ENCODE results near the gene ASH1L.

Gene ASH1L

DNA sequence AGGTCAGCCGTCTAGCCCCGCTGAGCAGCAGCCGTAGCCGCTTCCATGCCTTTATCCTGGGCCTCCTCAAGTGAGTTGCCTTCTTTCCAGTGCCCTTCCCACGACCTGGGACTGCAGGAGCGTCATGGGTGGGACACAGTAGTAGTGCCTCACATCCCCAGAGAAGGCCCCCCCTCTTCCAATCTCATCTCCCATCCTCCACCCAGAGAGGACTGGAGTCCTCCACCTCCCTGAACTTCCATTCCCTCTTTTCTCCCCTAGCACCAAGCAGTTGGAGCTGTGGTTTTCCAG is 237.1 kb downstream of the ASH1L start:
- no peak overlapping the region for H3K4me3 ChIP-seq (ENCODE audit: low read depth, low read length)
- no peak for DNase-seq (ENCODE audit: low read depth)

DNA sequence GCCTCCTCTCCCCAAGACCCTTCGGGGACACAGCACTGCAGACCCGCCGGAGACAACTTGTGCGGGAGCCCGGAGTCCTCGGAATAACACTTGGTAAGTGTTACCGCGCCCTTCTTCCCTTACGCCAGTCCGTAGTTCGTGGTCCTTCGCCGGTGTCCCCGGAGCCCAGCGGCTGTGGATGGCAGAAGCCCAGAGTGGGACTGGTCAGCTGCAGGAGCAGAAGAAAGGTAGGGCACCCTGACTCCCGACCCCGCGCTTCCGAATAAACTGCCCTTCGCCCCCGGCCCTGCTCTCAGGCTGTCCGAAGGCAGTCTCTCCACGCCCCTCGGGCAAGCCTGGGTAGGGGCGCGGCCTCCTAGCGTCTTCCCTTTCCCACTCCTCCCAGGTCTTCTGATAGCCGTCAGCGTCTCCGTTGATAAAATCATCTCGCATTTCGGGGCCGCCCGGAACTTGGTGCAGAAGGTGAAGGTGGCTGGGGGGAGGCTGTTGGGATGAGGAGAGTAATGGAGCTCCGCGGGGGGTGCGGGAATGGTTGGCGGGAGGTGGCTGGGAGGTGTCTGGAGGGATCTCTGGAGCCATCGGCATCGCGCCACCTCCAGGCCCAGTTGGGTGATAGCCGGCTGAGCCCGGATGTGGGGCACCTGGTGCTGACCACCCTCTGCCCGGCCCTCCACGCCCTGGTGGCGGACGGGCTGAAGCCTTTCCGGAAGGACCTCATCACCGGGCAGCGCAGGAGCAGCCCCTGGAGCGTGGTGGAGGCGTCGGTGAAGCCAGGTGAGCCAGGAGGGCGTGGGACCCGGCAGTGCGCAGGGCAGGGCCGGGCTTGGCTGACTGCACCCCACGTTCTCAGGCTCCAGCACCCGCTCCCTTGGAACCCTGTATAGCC is 237.6 kb downstream of the ASH1L start:
- H3K4me3 ChIP-seq (ENCODE audit: low read depth, low read length) = peak overlapping the region; percentile 78
- TF ChIP-seq POLR2A (IDR thresholded peaks at IDR 0.05; ENCODE audit: extremely low read depth, insufficient read length) = no peak
- TF ChIP-seq, protein P1, sequence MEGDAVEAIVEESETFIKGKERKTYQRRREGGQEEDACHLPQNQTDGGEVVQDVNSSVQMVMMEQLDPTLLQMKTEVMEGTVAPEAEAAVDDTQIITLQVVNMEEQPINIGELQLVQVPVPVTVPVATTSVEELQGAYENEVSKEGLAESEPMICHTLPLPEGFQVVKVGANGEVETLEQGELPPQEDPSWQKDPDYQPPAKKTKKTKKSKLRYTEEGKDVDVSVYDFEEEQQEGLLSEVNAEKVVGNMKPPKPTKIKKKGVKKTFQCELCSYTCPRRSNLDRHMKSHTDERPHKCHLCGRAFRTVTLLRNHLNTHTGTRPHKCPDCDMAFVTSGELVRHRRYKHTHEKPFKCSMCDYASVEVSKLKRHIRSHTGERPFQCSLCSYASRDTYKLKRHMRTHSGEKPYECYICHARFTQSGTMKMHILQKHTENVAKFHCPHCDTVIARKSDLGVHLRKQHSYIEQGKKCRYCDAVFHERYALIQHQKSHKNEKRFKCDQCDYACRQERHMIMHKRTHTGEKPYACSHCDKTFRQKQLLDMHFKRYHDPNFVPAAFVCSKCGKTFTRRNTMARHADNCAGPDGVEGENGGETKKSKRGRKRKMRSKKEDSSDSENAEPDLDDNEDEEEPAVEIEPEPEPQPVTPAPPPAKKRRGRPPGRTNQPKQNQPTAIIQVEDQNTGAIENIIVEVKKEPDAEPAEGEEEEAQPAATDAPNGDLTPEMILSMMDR (IDR thresholded peaks at IDR 0.05; ENCODE audit: low read depth, low read length) = peak; percentile 17
- DNase-seq (ENCODE audit: low read depth) = peak; percentile 54

More for the DNA sequence above, 237.1 kb downstream of the ASH1L start:
- TF ChIP-seq MAX (IDR thresholded peaks at IDR 0.05; ENCODE audit: low read depth, low read length) (no peak), MYC (IDR thresholded peaks at IDR 0.05; ENCODE audit: low read depth, low read length) (no peak), POLR2A (IDR thresholded peaks at IDR 0.05; ENCODE audit: extremely low read depth, insufficient read length) (no peak)
- TF ChIP-seq, protein P1 (IDR thresholded peaks at IDR 0.05; ENCODE audit: low read depth, low read length) = no peak

- TF ChIP-seq POLR2A (IDR thresholded peaks at IDR 0.05; ENCODE audit: extremely low read depth, insufficient read length) = peak; percentile 24
- TF ChIP-seq, protein P1 (IDR thresholded peaks at IDR 0.05; ENCODE audit: low read depth, low read length) = no peak
- peak; percentile 62 for TF ChIP-seq MYC (IDR thresholded peaks at IDR 0.05; ENCODE audit: low read depth, low read length)
- TF ChIP-seq MAX (IDR thresholded peaks at IDR 0.05; ENCODE audit: low read depth, low read length) = peak; percentile 98
- peak; percentile 97 for DNase-seq (ENCODE audit: low read depth)
- peak overlapping the region; percentile 78 for H3K4me3 ChIP-seq (ENCODE audit: low read depth, low read length)
Observed at GRCh38 chr1:155324037-155324716, 238.4 kb downstream of the ASH1L start.

DNA sequence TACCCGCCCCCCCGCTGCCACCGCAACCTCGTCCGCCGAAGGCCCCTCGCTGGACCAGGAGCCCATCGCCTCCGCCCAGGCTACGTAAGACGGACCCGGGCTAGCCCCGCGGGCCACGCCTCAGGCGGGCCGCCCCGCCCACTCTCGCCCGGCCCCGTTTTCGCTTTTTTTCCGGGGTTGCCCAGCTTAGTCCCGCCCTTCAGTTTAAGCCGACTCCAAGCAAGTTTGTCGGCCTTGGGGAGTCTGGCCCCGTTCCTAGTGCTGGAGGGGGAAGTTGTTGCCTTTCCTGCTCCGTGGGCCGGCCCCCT is 238.9 kb downstream of the ASH1L start:
- DNase-seq (ENCODE audit: low read depth) = peak; percentile 91
- TF ChIP-seq MAX (IDR thresholded peaks at IDR 0.05; ENCODE audit: low read depth, low read length) (no peak), POLR2A (IDR thresholded peaks at IDR 0.05; ENCODE audit: extremely low read depth, insufficient read length) (peak; percentile 43), MYC (IDR thresholded peaks at IDR 0.05; ENCODE audit: low read depth, low read length) (no peak)
- TF ChIP-seq, protein P1 (IDR thresholded peaks at IDR 0.05; ENCODE audit: low read depth, low read length) = no peak
- peak overlapping the region; percentile 71 for H3K4me3 ChIP-seq (ENCODE audit: low read depth, low read length)

DNA sequence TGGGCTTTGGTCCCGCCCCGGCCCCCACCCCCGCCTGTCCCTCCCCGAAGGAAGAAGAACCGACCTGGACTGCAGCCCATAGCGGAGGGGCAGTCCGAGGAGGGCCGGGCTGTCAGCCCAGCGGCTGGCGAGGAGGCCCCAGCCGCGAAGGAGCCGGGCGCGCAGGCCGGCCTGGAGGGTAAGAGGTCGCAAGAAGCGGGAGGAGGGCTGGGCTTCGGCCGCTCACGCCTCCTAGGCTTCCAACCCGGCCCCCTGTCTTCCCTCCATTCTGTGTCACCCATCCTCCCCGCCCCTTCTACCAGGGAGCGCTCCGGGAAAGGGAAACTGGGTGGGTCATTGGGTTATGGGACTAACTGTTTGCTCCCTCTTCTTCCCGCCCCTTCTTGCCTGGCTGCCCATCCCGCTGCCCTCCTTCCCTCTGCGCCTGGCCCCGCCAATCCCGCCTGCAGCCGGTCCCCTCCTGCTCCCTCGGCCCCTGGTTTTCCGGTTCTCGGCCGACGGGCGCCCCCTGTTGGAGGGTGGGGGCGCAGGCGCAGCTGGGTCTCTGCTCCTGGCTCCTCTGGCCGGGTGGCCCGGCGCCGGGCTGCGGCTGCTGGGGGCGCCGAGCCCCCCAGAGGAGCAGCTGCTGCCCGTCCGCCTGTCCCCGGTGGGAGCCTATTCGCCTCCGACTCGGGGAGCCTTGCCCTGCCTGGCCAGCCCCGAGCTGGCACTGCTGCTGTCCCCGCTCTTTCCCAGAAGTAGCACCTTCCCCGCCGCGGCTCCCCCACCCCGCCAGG is 239.5 kb downstream of the ASH1L start:
- peak overlapping the region; percentile 71 for H3K4me3 ChIP-seq (ENCODE audit: low read depth, low read length)
- TF ChIP-seq, protein P1 (IDR thresholded peaks at IDR 0.05; ENCODE audit: low read depth, low read length) = peak; percentile 76
- TF ChIP-seq MYC (IDR thresholded peaks at IDR 0.05; ENCODE audit: low read depth, low read length) (peak; percentile 19; the same call in 1 of the 2 replicates), POLR2A (IDR thresholded peaks at IDR 0.05; ENCODE audit: extremely low read depth, insufficient read length) (no peak), MAX (IDR thresholded peaks at IDR 0.05; ENCODE audit: low read depth, low read length) (peak; percentile 41)
- DNase-seq (ENCODE audit: low read depth) = peak; percentile 88
